ENCODE results near the gene C1QL2. TPM values are rescaled to one million over a fixed set of nuclear protein-coding genes. Genes with fewer than 3 reads are reported as not detected.

The C1QL2 gene
- total RNA-seq, 4 donors from 2014 or later = not detected

DNA sequence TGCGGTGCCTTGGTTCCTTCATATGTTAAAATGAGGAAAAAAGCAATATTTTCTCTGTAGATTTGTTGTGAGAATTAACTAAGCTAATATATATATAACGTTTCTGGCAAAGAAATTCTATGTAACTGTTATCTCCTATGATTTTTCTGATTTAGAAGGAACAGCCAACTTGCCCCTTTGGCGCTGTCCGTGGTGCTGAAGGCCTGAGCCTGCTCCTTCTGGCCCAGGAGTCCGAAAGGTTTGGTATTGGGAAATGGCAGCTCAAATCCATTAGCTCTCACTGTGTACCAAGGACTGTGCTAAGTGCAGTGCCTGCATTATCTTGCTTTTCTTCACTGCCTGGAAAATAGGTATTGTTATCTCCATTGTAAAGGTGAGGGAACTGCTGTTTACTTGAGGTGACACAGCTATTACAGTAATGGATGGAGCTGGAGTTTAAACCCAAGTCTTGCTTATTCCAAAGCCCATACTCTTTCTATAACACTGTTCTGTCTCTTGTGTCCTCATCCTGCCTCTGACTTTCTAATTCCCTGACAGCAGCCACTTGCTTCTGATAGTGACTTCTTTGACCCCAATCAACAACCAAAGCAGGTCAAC, 52.2 kb downstream of the C1QL2 start:
- H3K36me3 ChIP-seq = no peaks in the 10 kb centered on the region
- no peaks in the 10 kb centered on the region for H3K9me3 ChIP-seq
- intact Hi-C loops (cut with DNase I) = no loop called here
- TF ChIP-seq POLR2A (IDR thresholded peaks at IDR 0.05) = no peak
- TF ChIP-seq, protein P1, sequence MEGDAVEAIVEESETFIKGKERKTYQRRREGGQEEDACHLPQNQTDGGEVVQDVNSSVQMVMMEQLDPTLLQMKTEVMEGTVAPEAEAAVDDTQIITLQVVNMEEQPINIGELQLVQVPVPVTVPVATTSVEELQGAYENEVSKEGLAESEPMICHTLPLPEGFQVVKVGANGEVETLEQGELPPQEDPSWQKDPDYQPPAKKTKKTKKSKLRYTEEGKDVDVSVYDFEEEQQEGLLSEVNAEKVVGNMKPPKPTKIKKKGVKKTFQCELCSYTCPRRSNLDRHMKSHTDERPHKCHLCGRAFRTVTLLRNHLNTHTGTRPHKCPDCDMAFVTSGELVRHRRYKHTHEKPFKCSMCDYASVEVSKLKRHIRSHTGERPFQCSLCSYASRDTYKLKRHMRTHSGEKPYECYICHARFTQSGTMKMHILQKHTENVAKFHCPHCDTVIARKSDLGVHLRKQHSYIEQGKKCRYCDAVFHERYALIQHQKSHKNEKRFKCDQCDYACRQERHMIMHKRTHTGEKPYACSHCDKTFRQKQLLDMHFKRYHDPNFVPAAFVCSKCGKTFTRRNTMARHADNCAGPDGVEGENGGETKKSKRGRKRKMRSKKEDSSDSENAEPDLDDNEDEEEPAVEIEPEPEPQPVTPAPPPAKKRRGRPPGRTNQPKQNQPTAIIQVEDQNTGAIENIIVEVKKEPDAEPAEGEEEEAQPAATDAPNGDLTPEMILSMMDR (IDR thresholded peaks at IDR 0.05) = no peak
- 25% methylated on average over 5 of the region's 5 CpGs for WGBS, 2 donors
- no peak overlapping the region for H3K4me3 ChIP-seq (replicated peaks in 1 of 3)
- no peaks in the 10 kb centered on the region for H3K27me3 ChIP-seq
- H3K27ac ChIP-seq = no peak overlapping the region
- no peaks in the 10 kb centered on the region for H3K4me1 ChIP-seq
- DNase-seq = peak; percentile 18 to 41

Small RNAs within 50 kb of the gene (small RNA-seq; reads per million reads assigned to genes)
- not detected for gene RN7SL468P

Other genes with a start within 250 kb of the C1QL2 start
- gene MARCO, start 216.6 kb downstream of the C1QL2 start, total RNA-seq = 10 to 100 TPM in 1 of 4 donors, 1 to 10 TPM in 3; 1.1 to 11.0 (median 3.0) TPM
- 10 to 100 TPM in 2 of 4 donors, 1 to 10 TPM in 2; 7.4 to 23.2 (median 12.0) TPM for gene STEAP3, start 65.1 kb upstream of the C1QL2 start, total RNA-seq
- gene C2orf76, start 208.1 kb upstream of the C1QL2 start, total RNA-seq = 10 to 100 TPM in 2 of 4 donors, 1 to 10 TPM in 2; 5.3 to 19.9 (median 13.3) TPM
- gene DBI, start 208.2 kb upstream of the C1QL2 start, total RNA-seq = 100 to 1,000 TPM in 3 of 4 donors, 10 to 100 TPM in 1; 48.1 to 166 (median 140) TPM